ENCODE measurements around the gene FUS.
"Not testable (repeated sequence)": the region's sequence is repeated elsewhere in the genome, so short reads cannot be mapped to it uniquely, and the experiment has no call there.

Gene FUS

DNA sequence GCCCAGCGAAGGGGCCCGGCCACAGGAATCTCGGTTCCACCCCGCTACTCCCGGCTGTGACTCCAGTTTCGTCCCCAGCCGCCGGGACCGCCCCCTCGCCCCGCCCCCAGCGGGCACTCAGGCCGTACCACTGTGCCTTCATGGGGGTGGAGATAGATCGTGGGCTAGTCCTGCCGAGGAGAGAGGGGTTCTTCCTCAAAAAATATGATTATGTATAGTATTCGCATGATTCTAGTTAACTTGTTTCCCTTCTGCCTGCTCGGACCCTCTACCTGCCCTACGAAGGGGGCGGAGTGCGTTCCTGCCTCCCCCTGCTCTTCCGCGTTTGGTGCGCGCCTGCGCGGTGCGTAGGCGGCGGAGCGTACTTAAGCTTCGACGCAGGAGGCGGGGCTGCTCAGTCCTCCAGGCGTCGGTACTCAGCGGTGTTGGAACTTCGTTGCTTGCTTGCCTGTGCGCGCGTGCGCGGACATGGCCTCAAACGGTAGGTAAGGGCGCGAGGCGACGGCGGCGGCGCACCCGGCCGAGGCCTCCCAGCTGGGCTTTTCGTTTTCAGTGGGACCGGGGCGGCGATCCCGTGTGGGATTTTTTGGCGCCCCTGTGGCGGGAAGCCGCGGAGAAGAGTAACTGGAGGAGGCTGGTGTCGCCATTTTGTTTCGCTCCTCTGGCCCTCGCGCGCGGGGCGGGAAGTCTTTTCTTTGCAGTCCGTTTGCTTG is at the start of gene FUS:
Gene FUS (plus strand): TSS at position 393 of the 713 bp plus-strand sequence. CDS start 76 bp downstream, at position 469.
- peak; percentile 94 for DNase-seq

- no peak for DNase-seq
Observed at GRCh38 chr16:31130336-31130891, 49.5 kb upstream of the FUS start.

DNA sequence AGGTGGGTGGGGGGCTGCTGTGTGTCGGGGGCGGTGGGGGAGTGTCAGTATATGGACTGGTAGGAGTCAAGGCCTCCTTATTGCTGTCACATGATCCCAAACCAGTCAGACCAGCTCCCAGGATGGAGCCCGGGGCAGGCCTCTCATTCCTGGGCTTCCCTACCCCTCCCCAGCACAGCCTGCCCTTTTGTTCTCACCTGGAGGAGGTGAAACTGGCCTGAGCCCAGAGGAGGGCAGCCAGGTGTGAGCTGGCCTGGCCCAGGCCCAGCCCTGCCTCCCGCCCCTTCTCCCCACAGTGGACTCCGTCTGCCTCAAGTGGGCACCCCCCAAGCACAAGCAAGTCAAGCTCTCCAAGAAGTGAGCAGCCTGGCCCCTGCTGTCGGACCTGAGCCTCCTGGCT is 49.0 kb upstream of the FUS start:
- no peak for DNase-seq

DNA sequence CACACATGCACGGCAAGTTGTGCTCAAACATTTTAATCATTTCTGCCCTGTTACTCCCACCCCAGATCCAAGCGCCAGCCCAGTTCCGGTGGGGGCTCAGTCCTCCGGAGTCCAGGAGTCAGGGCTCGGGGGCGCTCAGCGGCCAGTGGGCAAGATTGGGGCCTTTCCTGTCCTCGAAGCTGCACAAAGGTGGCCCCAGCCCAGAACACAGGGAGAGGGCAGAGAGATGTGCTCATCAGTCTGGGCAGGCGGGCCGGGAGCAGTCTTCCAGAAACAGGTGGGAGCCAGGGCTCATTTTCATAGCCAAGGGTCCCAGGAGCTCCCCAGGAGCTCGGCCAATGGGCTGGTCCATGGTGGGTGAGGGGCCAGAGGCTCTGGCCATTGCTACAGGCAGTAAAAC is 48.5 kb upstream of the FUS start:
- no peak for DNase-seq

GRCh38 chr16:31131841-31132271 is 48.1 kb upstream of the FUS start:
- DNase-seq, result no peak

GRCh38 chr16:31132303-31132979 is 47.5 kb upstream of the FUS start:
- no peak for DNase-seq

DNA sequence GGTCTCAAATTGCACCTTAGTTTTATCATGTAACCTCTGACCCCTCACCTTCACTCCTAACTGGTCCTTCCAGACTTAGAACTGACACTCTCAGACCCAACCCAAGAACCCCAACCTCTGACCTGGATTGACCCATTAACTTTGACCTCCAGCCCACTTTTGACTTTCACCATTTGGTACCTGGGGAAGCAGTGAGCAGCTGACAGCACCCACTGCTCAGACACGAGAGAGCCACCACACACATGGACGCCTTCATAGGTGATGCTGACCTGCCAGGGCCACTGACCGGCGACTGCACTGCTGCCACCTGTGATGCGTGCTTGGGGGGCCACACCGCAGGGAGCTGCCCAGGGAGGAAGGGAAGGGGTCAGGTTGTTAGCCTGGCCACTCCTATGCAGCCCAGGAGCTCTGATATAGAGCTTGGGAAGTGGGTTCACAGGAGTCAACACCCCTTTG is 46.9 kb upstream of the FUS start:
- DNase-seq, result no peak

GRCh38 chr16:31134091-31134571 is 45.8 kb upstream of the FUS start:
- DNase-seq, result no peak

DNA sequence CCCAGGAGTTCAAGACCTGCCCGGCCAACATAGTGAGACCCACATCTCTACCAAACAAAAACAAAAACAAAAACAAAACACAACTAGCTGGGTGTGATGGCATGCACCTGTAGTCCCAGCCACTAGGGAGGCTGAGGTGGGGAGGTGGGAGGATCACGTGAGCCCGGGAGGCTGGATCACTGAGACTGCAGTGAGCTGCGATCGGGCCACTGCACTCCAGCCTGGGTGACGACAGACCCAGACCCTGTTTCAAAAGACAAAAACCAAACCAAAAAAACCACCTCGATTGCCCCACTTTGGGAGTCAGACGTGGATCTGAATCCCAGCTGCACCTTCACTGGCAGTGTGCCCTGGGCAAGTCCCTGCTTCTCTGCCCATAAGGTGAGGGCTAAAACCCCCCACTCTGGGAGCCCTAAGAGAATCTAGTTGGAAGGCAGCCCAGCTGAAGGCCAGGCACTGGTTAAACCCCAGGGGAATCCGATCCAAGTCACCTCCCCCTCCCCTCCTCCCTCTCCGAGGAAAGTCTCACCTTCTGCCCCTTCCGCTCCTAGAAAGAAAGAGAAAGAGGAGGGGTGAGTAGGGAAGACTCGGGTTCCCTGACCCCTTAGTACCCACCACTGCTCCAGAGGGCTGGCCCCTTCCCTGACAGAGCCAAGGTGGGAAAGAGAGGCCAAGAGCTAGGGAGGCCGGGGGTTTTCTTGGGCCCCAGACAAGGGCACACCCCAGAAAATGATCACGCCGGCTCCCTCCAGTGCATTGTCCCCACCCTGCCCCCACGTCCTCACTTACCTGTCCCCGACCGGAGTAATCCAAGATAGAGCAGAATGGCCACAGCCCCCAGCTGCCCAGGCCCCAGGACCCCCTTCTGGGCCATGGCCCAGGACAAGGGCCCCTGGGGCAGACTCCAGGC is 45.1 kb upstream of the FUS start:
- DNase-seq, result no peak

GRCh38 chr16:31135535-31136286 is 44.2 kb upstream of the FUS start, which contains the start of gene PRSS8:
PRSS8 (minus strand) TSS chr16:31135727; CDS start chr16:31135498, 229 bp downstream.
- no peak for DNase-seq

DNA sequence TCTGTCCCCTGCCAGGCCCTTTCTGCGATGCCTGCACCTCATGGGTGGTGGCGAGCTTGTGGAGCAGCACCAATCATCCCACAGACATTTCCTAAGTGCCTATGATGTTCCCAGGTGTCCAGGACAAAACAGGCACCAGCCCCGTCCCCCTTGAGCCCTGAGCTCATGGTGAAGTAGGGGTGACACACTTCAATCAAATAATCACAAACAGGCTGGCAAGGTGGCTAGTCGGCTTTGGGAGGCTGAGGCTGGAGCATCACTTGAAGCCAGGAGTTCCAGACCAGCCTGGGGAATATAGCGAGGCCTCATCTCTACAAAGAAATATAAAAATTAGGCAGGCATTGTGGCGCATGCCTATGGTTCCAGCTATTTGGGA is 43.7 kb upstream of the FUS start:
- no peak for DNase-seq

GRCh38 chr16:31136822-31137499 is 43.0 kb upstream of the FUS start:
- DNase-seq, result not testable (repeated sequence)

GRCh38 chr16:31138621-31139578 is 41.0 kb upstream of the FUS start:
- DNase-seq, result no peak

- not testable (repeated sequence) for DNase-seq
Observed at GRCh38 chr16:31141071-31141469, 38.9 kb upstream of the FUS start.

DNA sequence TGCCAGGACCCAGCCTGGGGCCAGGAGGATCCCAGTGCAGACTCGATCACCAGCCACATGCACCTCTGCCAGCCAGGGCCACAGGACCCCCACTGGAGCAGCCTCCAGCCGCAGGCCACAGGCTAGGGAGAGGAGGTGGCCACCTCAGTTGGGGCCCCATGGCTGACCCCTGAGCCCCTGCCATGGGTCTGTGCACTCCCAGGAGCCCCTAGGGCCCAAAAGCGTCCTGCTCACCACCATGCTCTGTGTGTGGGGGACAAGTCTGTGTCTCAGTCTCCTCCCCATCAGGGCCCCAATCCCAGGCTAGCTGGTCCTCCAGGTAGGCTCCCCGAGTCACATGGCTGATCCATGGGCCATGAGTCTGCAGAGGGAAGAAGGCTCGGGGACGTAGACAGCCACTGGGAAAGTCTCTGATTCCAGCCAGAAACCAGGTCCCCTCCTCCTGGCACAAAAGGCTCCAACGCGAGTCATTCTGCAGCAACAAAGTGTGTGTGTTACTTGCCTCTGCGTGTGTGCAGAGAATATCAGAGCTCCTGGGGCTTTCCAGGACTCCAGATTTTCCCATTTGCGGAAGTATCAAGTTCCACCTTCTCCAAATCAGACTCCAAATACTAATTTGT is 38.3 kb upstream of the FUS start:
- no peak for DNase-seq

GRCh38 chr16:31142109-31143010 is 37.6 kb upstream of the FUS start:
- peak; percentile 99 for DNase-seq

DNA sequence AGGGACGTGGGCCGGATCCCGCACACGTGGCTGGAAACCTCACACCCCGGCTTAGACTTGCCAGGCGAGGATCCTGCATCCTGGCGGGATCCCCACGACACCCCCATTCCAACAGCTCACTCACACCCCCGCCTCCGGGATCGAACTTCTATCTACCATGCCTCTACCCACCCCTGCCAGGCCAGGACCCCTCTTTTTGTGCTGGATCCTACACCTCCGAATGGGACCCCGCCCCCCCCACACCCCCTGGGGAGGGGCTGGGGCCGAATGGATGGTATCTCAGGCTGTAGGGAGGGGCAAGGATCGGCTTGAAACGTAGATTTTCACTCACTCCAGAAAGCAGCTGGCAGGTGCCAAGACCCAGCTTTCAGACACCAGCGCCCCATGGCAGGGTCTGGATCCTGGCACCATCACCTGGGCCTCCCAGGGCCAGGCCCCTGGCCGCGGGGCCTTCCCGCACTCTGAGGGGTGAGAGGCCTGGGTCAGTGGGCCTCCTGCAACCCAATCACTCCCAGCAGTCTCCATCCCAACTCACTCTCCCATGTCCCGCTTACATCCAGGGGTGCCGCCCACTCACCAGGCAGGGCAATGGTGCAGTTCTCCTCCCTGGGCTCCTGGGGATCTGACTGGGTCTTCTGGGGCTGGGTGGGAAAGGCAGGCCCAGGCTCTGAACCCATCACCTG is 36.8 kb upstream of the FUS start:
- DNase-seq, result no peak

DNA sequence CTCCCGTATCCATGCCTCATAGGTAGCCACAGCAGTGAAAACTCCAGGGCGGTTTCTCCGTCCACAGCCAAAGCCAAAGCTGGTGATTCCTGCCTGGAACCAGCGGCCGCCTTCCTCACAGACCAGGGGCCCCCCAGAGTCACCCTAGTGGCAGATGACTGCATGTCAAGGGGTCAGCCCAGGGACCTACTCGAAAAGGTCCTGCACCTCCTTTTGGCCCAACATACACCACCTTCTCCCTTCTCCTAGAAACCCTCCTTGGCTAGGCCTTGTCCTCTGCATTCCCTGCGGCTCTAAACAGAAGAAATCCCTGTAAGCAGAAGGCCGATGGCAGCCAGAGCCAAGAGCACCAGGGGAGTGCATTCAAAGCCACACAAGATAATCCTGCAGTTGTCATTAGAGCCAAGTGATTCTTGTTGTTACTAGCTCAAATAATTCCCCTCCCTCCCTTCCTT is 36.2 kb upstream of the FUS start:
- DNase-seq, result no peak

Measured in CD4-positive, alpha-beta T cell treated with Interleukin-12 subunit alpha and Interleukin-12 subunit beta, for 1 hour (primary cell).